HEK293 (cell line): ENCODE data around the gene DCDC1.

Source experiments
- ZNF174 ChIP-seq: fragments of 450-650 bp; formaldehyde crosslinking; IDR thresholded peaks from 2 replicates; pipeline ENCODE4 v1.5.0; 2017; ENCODE audit warnings: missing biosample characterization, mild to moderate bottlenecking, missing genetic modification characterization
- TF ChIP-seq, protein P1 (sequence below): fragments of 450-650 bp; formaldehyde crosslinking; IDR thresholded peaks from 2 replicates; pipeline ENCODE4 v1.5.1; 2016; ENCODE audit warnings: missing biosample characterization, missing genetic modification characterization

DNA sequence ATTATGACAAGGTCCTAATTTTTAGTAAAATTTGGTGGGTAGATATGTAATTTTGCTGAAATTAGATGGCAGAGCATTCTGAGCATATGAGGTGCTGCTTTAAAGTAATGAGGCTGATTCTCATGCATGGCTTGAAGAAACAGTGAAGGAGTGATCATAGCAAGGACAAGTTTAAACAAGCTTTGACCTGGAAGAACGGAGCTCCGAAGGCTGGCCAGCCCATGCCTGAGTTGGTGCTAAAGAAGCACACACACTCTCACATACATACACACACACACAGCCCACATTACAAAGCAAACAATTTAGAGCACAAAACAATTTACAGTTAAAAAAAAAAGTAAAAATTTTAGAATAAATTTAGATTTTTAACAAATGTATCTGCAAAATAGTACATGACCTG lies 150.7 kb downstream of the DCDC1 start:
- TF ChIP-seq, protein P1, sequence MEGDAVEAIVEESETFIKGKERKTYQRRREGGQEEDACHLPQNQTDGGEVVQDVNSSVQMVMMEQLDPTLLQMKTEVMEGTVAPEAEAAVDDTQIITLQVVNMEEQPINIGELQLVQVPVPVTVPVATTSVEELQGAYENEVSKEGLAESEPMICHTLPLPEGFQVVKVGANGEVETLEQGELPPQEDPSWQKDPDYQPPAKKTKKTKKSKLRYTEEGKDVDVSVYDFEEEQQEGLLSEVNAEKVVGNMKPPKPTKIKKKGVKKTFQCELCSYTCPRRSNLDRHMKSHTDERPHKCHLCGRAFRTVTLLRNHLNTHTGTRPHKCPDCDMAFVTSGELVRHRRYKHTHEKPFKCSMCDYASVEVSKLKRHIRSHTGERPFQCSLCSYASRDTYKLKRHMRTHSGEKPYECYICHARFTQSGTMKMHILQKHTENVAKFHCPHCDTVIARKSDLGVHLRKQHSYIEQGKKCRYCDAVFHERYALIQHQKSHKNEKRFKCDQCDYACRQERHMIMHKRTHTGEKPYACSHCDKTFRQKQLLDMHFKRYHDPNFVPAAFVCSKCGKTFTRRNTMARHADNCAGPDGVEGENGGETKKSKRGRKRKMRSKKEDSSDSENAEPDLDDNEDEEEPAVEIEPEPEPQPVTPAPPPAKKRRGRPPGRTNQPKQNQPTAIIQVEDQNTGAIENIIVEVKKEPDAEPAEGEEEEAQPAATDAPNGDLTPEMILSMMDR (tag by site-specific recombination), result no peak
- no peak for TF ChIP-seq ZNF174 (tag by site-specific recombination)
